GM12878 (cell line): ENCODE data around the gene ZNF443. TPM values are rescaled to one million over a fixed set of nuclear protein-coding genes. Genes with fewer than 3 reads are reported as not detected.
"Not testable (repeated sequence)": the region's sequence is repeated elsewhere in the genome, so short reads cannot be mapped to it uniquely, and the experiment has no call there.

Source experiments
- ATAC-seq: fragments of 200-7000 bp; cut with Tn5 transposase; 3 replicates; pipeline ENCODE4 v1.9.1; 2020; ENCODE audit warnings: mild to moderate bottlenecking, moderate library complexity
- BruUV-seq: library from RNA; stranded (reverse); fragments of 400-500 nt; replicated peaks from 2 replicates; lab custom pipeline; 2021; lab: Mats Ljungman, UMichigan
- CTCF ChIA-PET: fragments of 300-600 bp; sonication (Branson Sonifier 250); formaldehyde crosslinking; extraction: SDS; loops from one replicate; lab custom pipeline; 2021; ENCODE audit warnings: inconsistent platforms; lab: Yijun Ruan, JAX
- POLR2A ChIA-PET: fragments of 350-600 bp; formaldehyde crosslinking; extraction: SDS; loops from one replicate; lab custom pipeline; 2021; ENCODE audit warnings: inconsistent platforms; lab: Charles Lee
- RAD21 ChIA-PET: fragments of 300-600 bp; sonication (Branson Sonifier 250); formaldehyde crosslinking; loops from one replicate; lab custom pipeline; 2023; ENCODE audit warnings: antibody characterized with exemption; ENCODE audit not compliant: unreplicated experiment; lab: Charles Lee
- SMC1A ChIA-PET: fragments of 300-600 bp; sonication (Branson Sonifier 250); formaldehyde crosslinking; loops from one replicate; lab custom pipeline; 2023; ENCODE audit not compliant: unreplicated experiment, uncharacterized antibody; lab: Charles Lee
- DNase-seq: peaks from one replicate; pipeline ENCODE4 v3.0.0-alpha.2; 2011; ENCODE audit warnings: low read depth, low spot score
- FAIRE-seq: peaks from 3 replicates; lab custom pipeline; 2011; peaks lifted over from hg19 to GRCh38; lab: Jason Lieb, UNC
- H2AFZ ChIP-seq: 2 replicates; pipeline ENCODE4 v1.6.0; 2011; ENCODE audit warnings: low read depth, low read length, control low read depth; ENCODE audit not compliant: control insufficient read depth
- H3K27ac ChIP-seq: 2 replicates; pipeline ENCODE4 v1.5.1; 2011; ENCODE audit warnings: control low read depth; ENCODE audit not compliant: control insufficient read depth, insufficient read depth
- H3K27me3 ChIP-seq, 2 experiments: replicated peaks in 1 of 2; 2 replicates each; pipeline versions ENCODE4 v1.6.0 to v1.6.1; 2011; ENCODE audit warnings: low read length in 1 of 2; ENCODE audit not compliant: control insufficient read depth in 2 of 2, insufficient read depth in 2 of 2
- H3K36me3 ChIP-seq, 2 experiments: 2 replicates each; pipeline ENCODE4 v1.5.1; 2011; ENCODE audit warnings: low read length in 1 of 2; ENCODE audit not compliant: control insufficient read depth in 2 of 2, insufficient read depth in 2 of 2
- H3K4me1 ChIP-seq: 2 replicates; pipeline ENCODE4 v1.6.1; 2011; ENCODE audit warnings: mild to moderate bottlenecking, low read length, moderate library complexity, mixed read lengths; ENCODE audit not compliant: control insufficient read depth, insufficient read depth
- H3K4me2 ChIP-seq: 2 replicates; pipeline ENCODE4 v1.6.0; 2011; ENCODE audit warnings: control low read depth; ENCODE audit not compliant: control insufficient read depth, insufficient read depth
- H3K4me3 ChIP-seq: fragments of 200-600 bp; sonication (generic); 2 replicates; pipeline ENCODE4 v1.5.1; 2016
- H3K79me2 ChIP-seq: 2 replicates; pipeline ENCODE4 v1.6.0; 2011; ENCODE audit warnings: low read length; ENCODE audit not compliant: control insufficient read depth, insufficient read depth
- H3K9ac ChIP-seq: 2 replicates; pipeline ENCODE4 v1.8.0; 2011; ENCODE audit warnings: low read length, control low read depth, mixed read lengths; ENCODE audit not compliant: control insufficient read depth, insufficient read depth
- H3K9me3 ChIP-seq: replicated peaks from 3 replicates; pipeline ENCODE4 v1.5.1; 2011; ENCODE audit warnings: mild to moderate bottlenecking, low read length; ENCODE audit not compliant: control insufficient read depth, insufficient read depth
- H4K20me1 ChIP-seq: 2 replicates; pipeline ENCODE4 v1.6.0; 2011; ENCODE audit not compliant: control insufficient read depth, insufficient read depth
- SP1 ChIP-seq: IDR thresholded peaks from one replicate; pipeline ENCODE4 v1.6.1; 2011; ENCODE audit warnings: low read depth, low read length
- WGBS: methylation state at CpG from one replicate; pipeline ENCODE4 v1.1.6; 2016; ENCODE audit warnings: low lambda C conversion rate; ENCODE audit not compliant: insufficient replicate concordance, insufficient coverage; ENCODE audit errors: missing lambda C conversion rate; 5-methylcytosine and 5-hydroxymethylcytosine counted together
- in situ Hi-C: fragments of 300-500 bp; cut with MboI; formaldehyde crosslinking; loops from 9 replicates; pipeline ENCODE4 v1.14.3; 2018; ENCODE audit warnings: mixed read lengths
- intact Hi-C: fragments of 100-400 bp; cut with micrococcal nuclease; formaldehyde crosslinking; loops from one replicate; pipeline ENCODE4 v1.14.2; 2022; ENCODE audit not compliant: unreplicated experiment
- polyA plus RNA-seq, 11 experiments: library from polyadenylated mRNA; depleted of rRNA in 4 of 11; unstranded in 6 of 11; stranded (reverse) in 5 of 11; fragments of >200 nt; fragmentation: Nextera tagmentation in 4 of 11; fragmentation: Illumina TruSeq in 1 of 11; extraction: Ambion mirVana in 4 of 11; extraction: Trizol in 1 of 11; gene quantifications; 1 replicate in 1 of 11; 2 replicates in 10 of 11; pipeline versions ENCODE4 v1.2.1 to v1.2.3, GENCODE V29; 2011 to 2016; ENCODE audit warnings: inconsistent platforms in 2 of 11, missing spikeins in 2 of 11, low read depth in 1 of 11
- total RNA-seq, 4 experiments: library from RNA; depleted of rRNA in 3 of 4; stranded (reverse); fragments of >200 nt in 3 of 4; fragmentation: Illumina TruSeq in 1 of 4; extraction: Trizol in 1 of 4; gene quantifications; 2 replicates each; pipeline versions ENCODE4 v1.2.1 to v1.2.3, GENCODE V29; 2013 to 2021

Gene ZNF443
- total and polyA plus RNA-seq, 10 of the 15 experiments (the other 5 are each of a cell fraction or from before 2014, with no cell fraction given), result 2.1 to 9.1 (median 3.9) TPM

- no peak for ATAC-seq
- Histone ChIP-seq H2AFZ (no peak overlapping the region), H3K4me1 (no peaks in the 10 kb centered on the region), H3K4me3 (no peak overlapping the region), H3K27me3 (no peaks in the 10 kb centered on the region), H4K20me1 (no peaks in the 10 kb centered on the region), H3K79me2 (no peaks in the 10 kb centered on the region), H3K27ac (no peak overlapping the region), H3K4me2 (no peak overlapping the region), H3K36me3 (no peaks in the 10 kb centered on the region), H3K9me3 (peaks cover 9% of the 10 kb centered on the region), H3K9ac (no peak overlapping the region)
- ChIA-PET CTCF (no interaction called here), POLR2A (interaction anchor here (0.5 to 0.7 kb wide), 2 partner anchors 60 to 327 kb away, joined by 3 to 8 read pairs; partner anchors contain the start of gene ZNF442), RAD21 (no interaction called here), SMC1A (no interaction called here)
- 76% methylated on average over 2 of the region's 2 CpGs for WGBS
- no peak for TF ChIP-seq SP1
- FAIRE-seq, result no peak
- in situ Hi-C loops (no loop called here), intact Hi-C loops (no loop called here)
- BruUV-seq, result no TSS peak
- DNase-seq, result no peak
Measured at GRCh38 chr19:12425236-12425887, 15.5 kb downstream of the ZNF443 start.

- H3K4me3 ChIP-seq, H3K9ac ChIP-seq, SMC1A ChIA-PET, in situ Hi-C loops, CTCF ChIA-PET, H4K20me1 ChIP-seq, H3K9me3 ChIP-seq, POLR2A ChIA-PET, BruUV-seq, FAIRE-seq, H3K27me3 ChIP-seq, intact Hi-C loops, H3K79me2 ChIP-seq, H3K4me1 ChIP-seq, ATAC-seq, RAD21 ChIA-PET, DNase-seq, H3K4me2 ChIP-seq, H2AFZ ChIP-seq, H3K27ac ChIP-seq, H3K36me3 ChIP-seq: not testable (repeated sequence)
- 84% methylated on average over 5 of the region's 5 CpGs for WGBS
Measured at GRCh38 chr19:12417273-12417672, 23.5 kb downstream of the ZNF443 start.
